ENCODE results near the gene VDAC1. TPM values are rescaled to one million over a fixed set of nuclear protein-coding genes. Genes with fewer than 3 reads are reported as not detected.

Gene VDAC1
- total and polyA plus RNA-seq, 9 donors = 41.1 to 171 (median 89.9) TPM

DNA sequence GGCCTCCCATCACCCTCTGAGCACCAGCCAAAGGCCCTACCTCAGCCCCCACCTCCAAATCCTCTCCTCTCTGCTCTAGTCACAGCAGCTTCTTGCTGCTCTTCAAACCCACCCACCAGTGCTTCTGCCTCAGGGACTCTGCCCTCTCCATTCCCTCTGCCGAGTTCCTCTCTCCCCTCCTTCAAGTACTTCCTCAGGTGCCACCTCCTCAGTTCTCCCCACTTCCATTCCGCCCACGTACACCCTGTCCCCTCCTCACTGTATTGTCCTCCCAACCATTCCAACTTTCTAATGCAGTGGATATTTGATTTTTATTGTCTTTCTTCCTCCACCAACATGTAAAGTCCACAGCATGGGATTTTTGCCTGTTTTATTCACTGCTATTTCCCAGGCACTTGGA is 79.5 kb downstream of the VDAC1 start:
- H3K9me3 ChIP-seq = no peaks in the 10 kb centered on the region
- no peaks in the 10 kb centered on the region for H3K36me3 ChIP-seq
- H3K27ac ChIP-seq = no peak overlapping the region
- 82 to 90% (median 84%) methylated on average over 3 of the region's 3 CpGs for whole genome bisulfite sequencing, 3 donors
- peaks cover 5% of the 10 kb centered on the region for H3K4me1 ChIP-seq (ENCODE audit: insufficient read depth)
- no peak overlapping the region for H3K4me3 ChIP-seq
- intact Hi-C loops (cut with DNase I) = no loop called here
- no peak for TF ChIP-seq EP300 (IDR thresholded peaks at IDR 0.05)
- DNase-seq = no peak
- no peaks in the 10 kb centered on the region for H3K27me3 ChIP-seq

DNA sequence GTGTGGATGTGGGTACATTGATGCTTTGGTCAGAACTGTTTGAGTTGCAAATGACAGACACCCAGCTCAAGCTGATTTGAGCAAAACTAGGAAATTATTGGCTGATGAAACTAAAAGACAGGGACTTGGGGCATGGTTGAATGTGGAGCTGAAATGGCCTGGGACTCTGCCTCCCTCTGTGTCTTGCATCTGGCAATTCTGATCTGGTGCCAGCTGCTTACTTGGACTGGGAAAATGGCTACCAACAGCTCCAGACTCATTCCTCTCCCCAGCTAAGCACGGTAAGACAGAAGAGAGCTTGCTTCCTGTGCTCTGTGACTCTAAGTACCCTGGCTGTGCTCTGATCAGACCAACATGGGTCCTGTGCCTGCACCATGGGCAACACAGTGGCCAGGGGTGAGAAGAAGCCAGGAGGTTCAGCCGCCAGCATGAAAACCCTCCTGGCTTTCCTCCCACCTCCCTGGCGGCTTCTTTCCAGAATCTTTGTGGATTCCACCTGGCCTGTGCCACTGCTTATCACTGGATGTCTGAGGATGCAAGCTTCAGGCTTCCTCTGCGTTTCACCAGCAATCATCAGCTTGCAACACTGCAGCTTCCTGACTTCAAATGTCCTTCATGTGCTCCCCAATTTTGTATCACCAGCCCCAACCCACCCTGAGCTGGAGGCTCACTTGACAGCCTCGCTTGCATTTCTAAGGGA is 80.4 kb downstream of the VDAC1 start:
- Histone ChIP-seq H3K9me3 (no peaks in the 10 kb centered on the region), H3K27ac (no peak overlapping the region), H3K27me3 (no peaks in the 10 kb centered on the region), H3K4me3 (no peak overlapping the region), H3K36me3 (no peaks in the 10 kb centered on the region), H3K4me1 (ENCODE audit: insufficient read depth) (peaks cover 5% of the 10 kb centered on the region)
- 12 to 21% (median 13%) methylated on average over 5 of the region's 5 CpGs for WGBS, 3 donors
- no peak for DNase-seq
- intact Hi-C loops (cut with DNase I) = no loop called here
- no peak for TF ChIP-seq POLR2A (IDR thresholded peaks at IDR 0.05)
- TF ChIP-seq, protein P1, sequence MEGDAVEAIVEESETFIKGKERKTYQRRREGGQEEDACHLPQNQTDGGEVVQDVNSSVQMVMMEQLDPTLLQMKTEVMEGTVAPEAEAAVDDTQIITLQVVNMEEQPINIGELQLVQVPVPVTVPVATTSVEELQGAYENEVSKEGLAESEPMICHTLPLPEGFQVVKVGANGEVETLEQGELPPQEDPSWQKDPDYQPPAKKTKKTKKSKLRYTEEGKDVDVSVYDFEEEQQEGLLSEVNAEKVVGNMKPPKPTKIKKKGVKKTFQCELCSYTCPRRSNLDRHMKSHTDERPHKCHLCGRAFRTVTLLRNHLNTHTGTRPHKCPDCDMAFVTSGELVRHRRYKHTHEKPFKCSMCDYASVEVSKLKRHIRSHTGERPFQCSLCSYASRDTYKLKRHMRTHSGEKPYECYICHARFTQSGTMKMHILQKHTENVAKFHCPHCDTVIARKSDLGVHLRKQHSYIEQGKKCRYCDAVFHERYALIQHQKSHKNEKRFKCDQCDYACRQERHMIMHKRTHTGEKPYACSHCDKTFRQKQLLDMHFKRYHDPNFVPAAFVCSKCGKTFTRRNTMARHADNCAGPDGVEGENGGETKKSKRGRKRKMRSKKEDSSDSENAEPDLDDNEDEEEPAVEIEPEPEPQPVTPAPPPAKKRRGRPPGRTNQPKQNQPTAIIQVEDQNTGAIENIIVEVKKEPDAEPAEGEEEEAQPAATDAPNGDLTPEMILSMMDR (IDR thresholded peaks at IDR 0.05) = no peak
- TF ChIP-seq EP300 (IDR thresholded peaks at IDR 0.05) = no peak

DNA sequence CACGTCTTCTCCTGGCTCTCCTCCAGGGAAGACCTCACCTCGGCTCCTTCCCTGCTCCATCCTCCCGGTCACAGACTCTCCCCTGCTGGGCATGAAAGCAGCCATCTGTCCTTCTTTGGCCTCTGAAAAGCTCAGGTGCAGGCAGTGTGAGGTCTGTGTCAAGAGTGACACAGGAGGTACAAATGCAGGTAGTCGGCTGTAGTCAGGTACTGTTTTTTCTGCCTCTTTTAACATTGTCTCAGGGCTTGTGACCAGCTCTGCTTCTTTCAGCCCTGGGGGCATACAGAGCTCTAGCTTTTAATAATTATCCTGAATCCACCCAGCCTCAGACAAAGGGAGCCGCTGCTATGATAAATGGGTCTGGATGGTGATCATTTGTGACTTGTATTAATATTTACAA is 82.8 kb downstream of the VDAC1 start:
- intact Hi-C loops (cut with DNase I) = no loop called here
- no peak overlapping the region for H3K27ac ChIP-seq
- no peaks in the 10 kb centered on the region for H3K27me3 ChIP-seq
- no peak for DNase-seq
- no peak overlapping the region for H3K4me3 ChIP-seq
- 44 to 50% (median 47%) methylated on average over 5 of the region's 5 CpGs for WGBS, 3 donors
- TF ChIP-seq, protein P1 (IDR thresholded peaks at IDR 0.05) = no peak
- TF ChIP-seq POLR2A (IDR thresholded peaks at IDR 0.05) (no peak), EP300 (IDR thresholded peaks at IDR 0.05) (no peak)
- H3K4me1 ChIP-seq (ENCODE audit: insufficient read depth) = peaks cover 4% of the 10 kb centered on the region
- no peaks in the 10 kb centered on the region for H3K36me3 ChIP-seq
- H3K9me3 ChIP-seq = no peaks in the 10 kb centered on the region

Other genes with a start within 250 kb of the VDAC1 start
- 10 to 100 TPM; 26.9 to 62.2 (median 33.4) TPM for gene C5orf15, start 36.4 kb downstream of the VDAC1 start, total RNA-seq
- gene C5orf15, start 36.4 kb downstream of the VDAC1 start, polyA plus RNA-seq = 100 to 1,000 TPM in 1 of 2 donors, 10 to 100 TPM in 1; 46.0 to 102 TPM
- 10 to 100 TPM in 1 of 7 donors, 1 to 10 TPM in 6; 2.9 to 15.2 (median 4.2) TPM for gene TCF7, start 109.7 kb upstream of the VDAC1 start, total RNA-seq
- gene TCF7, start 109.7 kb upstream of the VDAC1 start, polyA plus RNA-seq = 1 to 10 TPM; 1.7 to 2.5 TPM
- 100 to 1,000 TPM; 263 to 464 (median 361) TPM for gene SKP1, start 172.0 kb upstream of the VDAC1 start, total RNA-seq
- gene SKP1, start 172.0 kb upstream of the VDAC1 start, polyA plus RNA-seq = 1,000 to 10,000 TPM in 1 of 2 donors, 100 to 1,000 TPM in 1; 751 to 1,077 TPM
- 100 to 1,000 TPM in 2 of 7 donors, 10 to 100 TPM in 5; 76.1 to 142 (median 91.6) TPM for gene PPP2CA, start 221.1 kb upstream of the VDAC1 start, total RNA-seq
- 10 to 100 TPM; 28.0 to 81.7 TPM for gene PPP2CA, start 221.1 kb upstream of the VDAC1 start, polyA plus RNA-seq